Keratinocyte (primary cell): ENCODE results near the gene PKD1. TPM values are rescaled to one million over a fixed set of nuclear protein-coding genes. Genes with fewer than 3 reads are reported as not detected.

Source experiments
- DNase-seq: peaks from one replicate; pipeline ENCODE4 v3.0.0-alpha.2; 2011; ENCODE audit warnings: low read depth, missing footprints, low spot score
- FAIRE-seq: peaks from 2 replicates; lab custom pipeline; 2011; peaks lifted over from hg19 to GRCh38; lab: Jason Lieb, UNC
- H2AFZ ChIP-seq: 2 replicates; pipeline ENCODE4 v1.6.0; 2012; ENCODE audit warnings: low read length, control low read depth, inconsistent platforms; ENCODE audit not compliant: control insufficient read depth
- H3K27ac ChIP-seq: 2 replicates; pipeline ENCODE4 v1.5.1; 2011; ENCODE audit warnings: low read length; ENCODE audit not compliant: control insufficient read depth, insufficient read depth
- H3K27me3 ChIP-seq: 3 replicates; pipeline ENCODE4 v1.6.0; 2011; ENCODE audit warnings: low read length; ENCODE audit not compliant: control insufficient read depth, insufficient read depth; ENCODE audit errors: extremely low read depth
- H3K36me3 ChIP-seq, 2 experiments: 2 replicates in 1 of 2; 3 replicates in 1 of 2; pipeline ENCODE4 v1.5.1; 2011; ENCODE audit warnings: low read length in 2 of 2, mild to moderate bottlenecking in 1 of 2; ENCODE audit not compliant: control insufficient read depth in 2 of 2, insufficient read depth in 2 of 2; ENCODE audit errors: extremely low read depth in 1 of 2
- H3K4me1 ChIP-seq: 3 replicates; pipeline ENCODE4 v1.5.1; 2011; ENCODE audit warnings: low read length; ENCODE audit not compliant: control insufficient read depth, insufficient read depth; ENCODE audit errors: extremely low read depth
- H3K4me2 ChIP-seq: 3 replicates; pipeline ENCODE4 v1.6.0; 2011; ENCODE audit warnings: low read depth, low read length; ENCODE audit not compliant: control insufficient read depth, insufficient read depth; ENCODE audit errors: extremely low read depth
- H3K4me3 ChIP-seq, 3 experiments: fragments of 200-600 bp in 1 of 3; sonication (generic) in 1 of 3; 2 replicates in 2 of 3; 3 replicates in 1 of 3; pipeline ENCODE4 v1.5.1; 2011 to 2016; ENCODE audit warnings: low read length in 3 of 3, mild to moderate bottlenecking in 3 of 3, control low read depth in 2 of 3, inconsistent platforms in 1 of 3, low read depth in 1 of 3, mixed read lengths in 1 of 3, mixed run types in 1 of 3, moderate library complexity in 1 of 3; ENCODE audit not compliant: control insufficient read depth in 2 of 3, insufficient read depth in 2 of 3; ENCODE audit errors: extremely low read depth in 1 of 3
- H3K79me2 ChIP-seq: 2 replicates; pipeline ENCODE4 v1.6.0; 2012; ENCODE audit warnings: low read length; ENCODE audit not compliant: control insufficient read depth, insufficient read depth
- H3K9ac ChIP-seq: 3 replicates; pipeline ENCODE4 v1.6.0; 2011; ENCODE audit warnings: low read length; ENCODE audit not compliant: control insufficient read depth, insufficient read depth; ENCODE audit errors: extremely low read depth
- H3K9me1 ChIP-seq: 3 replicates; pipeline ENCODE4 v1.6.0; 2011; ENCODE audit warnings: low read length; ENCODE audit not compliant: control insufficient read depth, insufficient read depth; ENCODE audit errors: extremely low read depth
- H3K9me3 ChIP-seq: 2 replicates; pipeline ENCODE4 v1.5.1; 2012; ENCODE audit warnings: low read depth, low read length; ENCODE audit not compliant: control insufficient read depth
- H4K20me1 ChIP-seq: 3 replicates; pipeline ENCODE4 v1.6.0; 2011; ENCODE audit warnings: low read length; ENCODE audit not compliant: control insufficient read depth, insufficient read depth; ENCODE audit errors: extremely low read depth
- EZH2 ChIP-seq: IDR thresholded peaks from one replicate; pipeline ENCODE4 v1.6.1; 2012; ENCODE audit warnings: inconsistent platforms, mild to moderate bottlenecking, low read length, moderate library complexity
- dilution Hi-C: fragments of 300-500 bp; cut with MboI; formaldehyde crosslinking; loops from one replicate; pipeline ENCODE4 v1.7.0; 2020; ENCODE audit warnings: low sequenced_read_pairs; ENCODE audit not compliant: extremely low pct_ligation_motif_present
- polyA plus RNA-seq, 5 experiments: library from polyadenylated mRNA; depleted of rRNA in 3 of 5; stranded (reverse) in 3 of 5; stranded (forward) in 1 of 5; unstranded in 1 of 5; fragments of >200 nt; gene quantifications; 1 replicate in 1 of 5; 2 replicates in 3 of 5; 3 replicates in 1 of 5; pipeline versions ENCODE4 v1.2.1 to v1.2.3, GENCODE V29; 2011 to 2012; ENCODE audit warnings: missing spikeins in 2 of 5, low read depth in 1 of 5, low replicate concordance in 1 of 5
- TF ChIP-seq, protein P1 (sequence below), 3 experiments: IDR thresholded peaks in 1 of 3; conservative IDR thresholded peaks in 1 of 3; optimal IDR thresholded peaks in 1 of 3; 2 replicates in 2 of 3; 3 replicates in 1 of 3; pipeline versions ENCODE3 to v1.5.1; 2011; ENCODE audit warnings: low read length in 3 of 3, mild to moderate bottlenecking in 3 of 3, moderate library complexity in 2 of 3, control low read depth in 1 of 3, inconsistent platforms in 1 of 3; ENCODE audit not compliant: insufficient read depth in 2 of 3; ENCODE audit errors: extremely low read depth in 1 of 3

PKD1 gene
- polyA plus RNA-seq, 1 donor (not counting 4 experiments of a cell fraction or from before 2014, with no cell fraction given), result 10.6 TPM

DNA sequence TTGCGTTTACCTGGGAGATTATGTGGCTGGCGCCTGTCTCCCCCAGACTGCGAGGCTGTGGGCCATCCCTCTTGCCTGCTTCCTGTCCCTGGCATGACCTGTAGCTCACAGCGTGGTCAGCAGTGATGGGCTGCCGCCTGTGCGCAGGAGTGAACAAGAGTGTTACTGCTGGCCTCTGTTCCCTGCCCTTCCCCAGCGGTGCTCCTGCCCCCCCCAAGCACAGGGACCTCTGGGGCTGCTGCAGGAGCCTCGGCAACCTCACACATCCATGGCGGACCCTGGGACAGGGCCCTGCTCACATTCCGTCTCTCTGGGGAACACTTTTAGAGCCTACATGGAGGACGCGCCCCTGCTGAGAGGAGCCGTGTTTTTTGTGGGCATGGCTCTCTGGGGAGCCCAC is 77.3 kb downstream of the PKD1 start:
- dilution Hi-C loops, result no loop called here
- Histone ChIP-seq H3K4me3 (no peak overlapping the region), H4K20me1 (peaks cover 4% of the 10 kb centered on the region), H3K27me3 (no peaks in the 10 kb centered on the region), H3K4me2 (no peak overlapping the region), H3K36me3 (peaks cover 4 to 32% of the 10 kb centered on the region in 2 experiments), H3K9ac (no peak overlapping the region), H3K4me1 (no peaks in the 10 kb centered on the region), H3K9me3 (no peaks in the 10 kb centered on the region), H3K9me1 (no peaks in the 10 kb centered on the region), H3K27ac (no peak overlapping the region), H2AFZ (no peak overlapping the region), H3K79me2 (no peaks in the 10 kb centered on the region)
- DNase-seq, result no peak
- TF ChIP-seq, protein P1, sequence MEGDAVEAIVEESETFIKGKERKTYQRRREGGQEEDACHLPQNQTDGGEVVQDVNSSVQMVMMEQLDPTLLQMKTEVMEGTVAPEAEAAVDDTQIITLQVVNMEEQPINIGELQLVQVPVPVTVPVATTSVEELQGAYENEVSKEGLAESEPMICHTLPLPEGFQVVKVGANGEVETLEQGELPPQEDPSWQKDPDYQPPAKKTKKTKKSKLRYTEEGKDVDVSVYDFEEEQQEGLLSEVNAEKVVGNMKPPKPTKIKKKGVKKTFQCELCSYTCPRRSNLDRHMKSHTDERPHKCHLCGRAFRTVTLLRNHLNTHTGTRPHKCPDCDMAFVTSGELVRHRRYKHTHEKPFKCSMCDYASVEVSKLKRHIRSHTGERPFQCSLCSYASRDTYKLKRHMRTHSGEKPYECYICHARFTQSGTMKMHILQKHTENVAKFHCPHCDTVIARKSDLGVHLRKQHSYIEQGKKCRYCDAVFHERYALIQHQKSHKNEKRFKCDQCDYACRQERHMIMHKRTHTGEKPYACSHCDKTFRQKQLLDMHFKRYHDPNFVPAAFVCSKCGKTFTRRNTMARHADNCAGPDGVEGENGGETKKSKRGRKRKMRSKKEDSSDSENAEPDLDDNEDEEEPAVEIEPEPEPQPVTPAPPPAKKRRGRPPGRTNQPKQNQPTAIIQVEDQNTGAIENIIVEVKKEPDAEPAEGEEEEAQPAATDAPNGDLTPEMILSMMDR (optimal IDR thresholded peaks at IDR 0.05 in 1 of 3, IDR thresholded peaks at IDR 0.05 in 1 of 3, conservative IDR thresholded peaks at IDR 0.05 in 1 of 3; ENCODE audit: extremely low read depth in 1 of 3, insufficient read depth in 2 of 3, low read length in 3 of 3), result no peak
- TF ChIP-seq EZH2, result no peak
- FAIRE-seq, result no peak

DNA sequence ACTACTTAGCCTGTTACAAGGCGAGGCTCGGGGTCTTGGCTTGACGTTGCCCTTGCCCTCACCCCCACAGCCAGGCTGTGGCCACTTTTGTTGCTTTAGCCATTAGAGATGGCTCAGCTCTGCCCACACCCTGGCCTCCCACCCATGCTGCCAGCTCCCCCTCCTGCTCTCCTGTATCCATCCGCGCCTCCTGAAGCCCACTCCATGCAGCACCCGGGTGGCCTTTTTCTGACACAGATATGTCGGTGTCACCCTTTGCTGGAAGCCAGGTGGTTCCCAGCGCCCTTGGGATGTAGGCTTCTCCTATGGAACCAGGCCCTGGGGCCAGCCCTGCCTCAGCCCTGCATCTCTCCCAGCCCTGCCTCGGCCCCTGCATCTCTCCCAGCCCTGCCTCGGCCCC is 78.3 kb downstream of the PKD1 start:
- Histone ChIP-seq H3K27ac (no peak overlapping the region), H3K4me1 (no peaks in the 10 kb centered on the region)

More for the DNA sequence above, 78.3 kb downstream of the PKD1 start:
- H3K79me2 ChIP-seq, result no peaks in the 10 kb centered on the region
- H3K27me3 ChIP-seq, result no peaks in the 10 kb centered on the region
- H3K9ac ChIP-seq, result no peak overlapping the region
- H3K9me1 ChIP-seq, result no peaks in the 10 kb centered on the region
- TF ChIP-seq, protein P1 (optimal IDR thresholded peaks at IDR 0.05 in 1 of 3, IDR thresholded peaks at IDR 0.05 in 1 of 3, conservative IDR thresholded peaks at IDR 0.05 in 1 of 3; ENCODE audit: extremely low read depth in 1 of 3, insufficient read depth in 2 of 3, low read length in 3 of 3), result no peak
- no peak for TF ChIP-seq EZH2
- H3K36me3 ChIP-seq, result peaks cover 4 to 29% of the 10 kb centered on the region in 2 experiments
- no peak overlapping the region for H2AFZ ChIP-seq
- H3K4me3 ChIP-seq, result no peak overlapping the region
- peaks cover 4% of the 10 kb centered on the region for H4K20me1 ChIP-seq
- DNase-seq (no peak), FAIRE-seq (no peak)
- no peaks in the 10 kb centered on the region for H3K9me3 ChIP-seq
- H3K4me2 ChIP-seq, result no peak overlapping the region
- dilution Hi-C loops, result no loop called here
